CD8-positive, alpha-beta memory T cell (primary cell): ENCODE data around the gene PALM3. TPM values are rescaled to one million over a fixed set of nuclear protein-coding genes. Genes with fewer than 3 reads are reported as not detected.

Experiments
- CTCF ChIA-PET: fragments of 350-600 bp; sonication (Branson Sonifier 250); formaldehyde crosslinking; loops from one replicate; lab custom pipeline; 2021; ENCODE audit warnings: antibody characterized with exemption; lab: Charles Lee
- POLR2A ChIA-PET: fragments of 350-600 bp; sonication (Branson Sonifier 250); formaldehyde crosslinking; loops from one replicate; lab custom pipeline; 2021; ENCODE audit warnings: antibody characterized with exemption; lab: Charles Lee
- DNase-seq, 5 donors: peaks; one replicate each; pipeline versions ENCODE4 v3.0.0 to v3.0.0-alpha.2; 2020 to 2022; ENCODE audit warnings: mixed read lengths in 1 of 5
- H3K27ac ChIP-seq: one replicate; pipeline ENCODE4 v1.7.0; 2013; ENCODE audit warnings: low read depth, mild to moderate bottlenecking, low read length, moderate library complexity
- H3K27me3 ChIP-seq: 2 replicates; pipeline ENCODE4 v1.7.0; 2013; ENCODE audit warnings: low read length, mild to moderate bottlenecking; ENCODE audit not compliant: insufficient read depth, poor library complexity, severe bottlenecking
- H3K36me3 ChIP-seq: 2 replicates; pipeline ENCODE4 v1.7.0; 2013; ENCODE audit warnings: mild to moderate bottlenecking, low read length, moderate library complexity; ENCODE audit not compliant: insufficient read depth
- H3K4me1 ChIP-seq: 2 replicates; pipeline ENCODE4 v1.7.0; 2013; ENCODE audit warnings: mild to moderate bottlenecking, low read length, moderate library complexity; ENCODE audit not compliant: insufficient read depth
- H3K4me3 ChIP-seq: 2 replicates; pipeline ENCODE4 v1.7.0; 2013; ENCODE audit warnings: mild to moderate bottlenecking, low read length
- H3K9me3 ChIP-seq: 2 replicates; pipeline ENCODE4 v1.7.0; 2013; ENCODE audit warnings: mild to moderate bottlenecking, low read length
- H3K27ac Mint-ChIP-seq, 8 donors: one replicate each; pipeline ENCODE4 v1.8.0; 2020 to 2021; ENCODE audit warnings: mixed read lengths in 8 of 8, mild to moderate bottlenecking in 6 of 8, inconsistent platforms in 3 of 8, moderate library complexity in 3 of 8
- H3K27me3 Mint-ChIP-seq, 2 donors: one replicate each; pipeline ENCODE4 v1.8.0; 2020 to 2021; ENCODE audit warnings: mixed read lengths in 2 of 2, mild to moderate bottlenecking in 1 of 2, moderate library complexity in 1 of 2
- H3K36me3 Mint-ChIP-seq, 3 donors: one replicate each; pipeline ENCODE4 v1.8.0; 2020 to 2021; ENCODE audit warnings: mixed read lengths in 3 of 3, inconsistent platforms in 1 of 3, mild to moderate bottlenecking in 1 of 3
- H3K4me1 Mint-ChIP-seq, 3 donors: one replicate each; pipeline ENCODE4 v1.8.0; 2020 to 2021; ENCODE audit warnings: mixed read lengths in 3 of 3, inconsistent platforms in 1 of 3, mild to moderate bottlenecking in 1 of 3
- H3K4me3 Mint-ChIP-seq, 7 donors: one replicate each; pipeline ENCODE4 v1.8.0; 2020 to 2021; ENCODE audit warnings: mixed read lengths in 7 of 7, mild to moderate bottlenecking in 6 of 7, moderate library complexity in 4 of 7, inconsistent platforms in 2 of 7
- H3K9me3 Mint-ChIP-seq, 5 donors: one replicate each; pipeline ENCODE4 v1.8.0; 2020 to 2022; ENCODE audit warnings: mixed read lengths in 5 of 5, mild to moderate bottlenecking in 3 of 5, moderate library complexity in 2 of 5, inconsistent platforms in 1 of 5
- polyA plus RNA-seq: library from polyadenylated mRNA; unstranded; fragments of 300-500 nt; fragmentation: Illumina TruSeq; gene quantifications from one replicate; pipeline ENCODE4 v1.2.3, GENCODE V29; 2021
- total RNA-seq, 2 experiments: library from RNA; stranded (reverse); gene quantifications; one replicate each; pipeline ENCODE4 v1.2.3, GENCODE V29; 2021

The PALM3 gene
- total and polyA plus RNA-seq, 3 experiments from 2014 or later = not detected

DNA sequence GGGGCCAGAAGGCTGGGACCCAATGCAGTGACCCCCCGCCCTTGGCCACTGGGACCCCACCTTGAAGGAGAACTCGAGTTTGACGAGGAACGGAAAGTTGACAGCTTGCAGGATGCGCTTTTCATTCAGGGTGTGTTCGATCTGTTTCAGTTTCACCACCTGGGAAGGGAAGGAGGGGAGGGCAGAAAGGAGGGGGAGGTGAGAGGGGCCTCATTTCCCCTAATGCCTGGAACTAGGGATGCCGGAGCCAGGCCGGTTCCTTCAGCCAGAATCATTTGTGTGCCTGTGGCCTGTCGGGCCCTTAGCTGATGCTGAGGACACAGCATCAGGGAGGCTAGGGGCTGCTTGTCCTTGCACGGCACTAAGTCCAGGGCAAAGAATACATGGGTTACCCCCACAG lies 40.9 kb upstream of the PALM3 start:
- H3K36me3 ChIP-seq = peaks cover 11% of the 10 kb centered on the region
- CTCF ChIA-PET = interaction anchor here (1.5 kb wide), 1 partner anchor 34 kb away, joined by 4 read pairs; the partner anchor contains the start of gene ASF1B
- Mint-ChIP-seq H3K27me3 (no peaks in the 10 kb centered on the region), H3K9me3 (no peaks in the 10 kb centered on the region), H3K27ac (no peak overlapping the region), H3K4me3 (no peak overlapping the region), H3K36me3 (peaks cover 5 to 54% (median 6%) of the 10 kb centered on the region in 3 donors), H3K4me1 (no peaks in the 10 kb centered on the region)
- H3K9me3 ChIP-seq = no peaks in the 10 kb centered on the region
- POLR2A ChIA-PET = no interaction called here
- no peak for DNase-seq
- H3K27me3 ChIP-seq = no peaks in the 10 kb centered on the region
- H3K4me3 ChIP-seq = no peak overlapping the region
- no peaks in the 10 kb centered on the region for H3K4me1 ChIP-seq
- H3K27ac ChIP-seq = no peak overlapping the region

DNA sequence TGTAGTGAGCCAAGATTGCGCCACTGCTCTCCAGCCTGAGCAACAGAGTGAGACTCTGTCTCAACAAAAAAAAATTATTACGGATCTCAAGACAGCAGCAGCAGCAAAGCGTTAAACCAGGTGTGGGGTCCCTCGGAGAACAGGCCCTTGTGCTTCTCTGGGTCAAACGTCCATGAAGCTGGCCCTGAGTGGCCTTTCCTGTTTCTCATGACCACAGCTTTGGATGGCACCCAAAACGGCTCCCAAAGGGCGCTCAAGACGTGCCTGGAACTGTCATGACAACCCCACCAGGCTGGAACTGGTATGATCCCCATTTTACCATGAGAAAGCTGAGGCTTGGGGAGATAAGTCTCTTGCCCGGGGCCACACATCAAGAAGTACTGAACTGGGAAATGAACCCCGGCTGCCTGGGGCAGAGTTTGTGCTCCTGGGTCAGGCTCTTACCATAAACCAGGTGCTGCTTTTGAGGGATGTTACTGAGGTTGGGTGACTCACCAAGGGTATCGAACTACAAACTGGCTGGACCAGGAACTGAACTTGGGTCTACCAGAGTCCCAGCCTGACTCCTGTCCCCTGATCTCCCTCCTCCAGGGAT lies 40.3 kb upstream of the PALM3 start:
- POLR2A ChIA-PET = no interaction called here
- DNase-seq = no peak
- Histone ChIP-seq H3K36me3 (peaks cover 11% of the 10 kb centered on the region), H3K9me3 (no peaks in the 10 kb centered on the region), H3K27me3 (no peaks in the 10 kb centered on the region), H3K4me1 (no peaks in the 10 kb centered on the region), H3K4me3 (no peak overlapping the region), H3K27ac (no peak overlapping the region)
- H3K4me3 Mint-ChIP-seq = no peak overlapping the region
- peaks cover 5 to 58% (median 6%) of the 10 kb centered on the region in 3 donors for H3K36me3 Mint-ChIP-seq
- H3K4me1 Mint-ChIP-seq = no peaks in the 10 kb centered on the region
- H3K27me3 Mint-ChIP-seq = no peaks in the 10 kb centered on the region
- CTCF ChIA-PET = interaction anchor here (1.5 kb wide), 1 partner anchor 35 kb away, joined by 4 read pairs; the partner anchor contains the start of gene ASF1B
- peak overlapping the region in 1 of 8 donors; percentile 17 for H3K27ac Mint-ChIP-seq
- no peaks in the 10 kb centered on the region for H3K9me3 Mint-ChIP-seq

DNA sequence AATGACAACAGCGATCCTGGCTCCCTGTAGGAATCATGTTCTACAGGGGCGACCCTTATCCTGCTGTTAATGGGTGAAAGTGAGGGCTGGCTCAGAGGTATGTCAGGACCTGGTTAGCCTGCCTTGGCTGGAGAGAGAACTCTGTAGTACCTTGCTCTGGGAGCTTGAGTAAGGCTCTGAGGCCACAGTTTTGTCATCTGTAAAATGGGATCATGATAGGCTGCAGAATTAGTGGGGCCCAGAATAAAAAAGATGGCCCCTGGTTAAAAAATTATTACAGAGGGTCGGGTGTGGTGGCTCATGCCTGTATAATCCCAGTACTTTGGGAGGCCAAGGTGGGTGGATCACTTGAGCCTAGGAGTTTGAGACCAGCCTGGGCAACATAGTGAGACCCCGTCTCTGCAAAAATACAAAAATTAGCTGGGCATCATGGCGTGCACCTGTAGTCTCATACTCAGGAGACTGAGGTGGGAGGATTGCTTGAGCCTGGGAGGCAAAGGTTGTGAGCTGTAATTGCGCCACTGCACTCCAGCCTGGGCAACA lies 39.2 kb upstream of the PALM3 start:
- Histone ChIP-seq H3K4me3 (no peak overlapping the region), H3K9me3 (no peaks in the 10 kb centered on the region), H3K36me3 (peaks cover 11% of the 10 kb centered on the region), H3K4me1 (no peaks in the 10 kb centered on the region), H3K27me3 (no peaks in the 10 kb centered on the region), H3K27ac (no peak overlapping the region)
- Mint-ChIP-seq H3K9me3 (no peaks in the 10 kb centered on the region), H3K27me3 (no peaks in the 10 kb centered on the region), H3K4me1 (no peaks in the 10 kb centered on the region), H3K27ac (no peak overlapping the region), H3K4me3 (no peak overlapping the region), H3K36me3 (peaks cover 5 to 57% (median 9%) of the 10 kb centered on the region in 3 donors)
- DNase-seq = no peak
- POLR2A ChIA-PET = no interaction called here
- CTCF ChIA-PET = no interaction called here

DNA sequence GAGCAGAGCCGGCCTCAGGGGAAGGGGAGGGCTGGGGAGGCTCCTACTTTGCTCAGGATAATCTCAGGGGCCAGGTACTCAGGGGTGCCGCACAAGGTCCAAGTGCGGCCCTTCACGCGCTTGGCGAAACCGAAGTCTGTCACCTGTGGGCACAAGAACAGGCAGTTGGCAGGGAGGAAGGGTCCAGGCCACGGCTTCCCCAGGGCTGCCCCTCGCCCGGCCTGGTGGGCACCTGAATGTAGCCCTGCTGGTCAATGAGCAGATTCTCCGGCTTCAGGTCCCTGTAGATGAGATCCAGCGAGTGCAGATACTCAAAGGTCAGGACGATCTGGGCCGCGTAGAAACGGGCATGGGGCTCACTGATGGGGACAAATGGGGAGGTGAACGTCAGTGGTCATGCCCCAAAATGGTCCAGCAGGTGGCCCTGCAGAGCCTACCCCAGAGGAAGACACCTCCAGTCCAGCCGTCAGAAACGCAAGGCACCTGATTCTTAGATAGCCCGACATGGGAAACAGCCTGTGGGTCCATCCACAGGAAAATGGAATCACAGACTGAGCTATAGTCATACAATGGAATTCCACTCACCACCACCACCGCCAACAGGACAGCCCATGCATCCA lies 35.8 kb upstream of the PALM3 start:
- Histone ChIP-seq H3K4me1 (no peaks in the 10 kb centered on the region), H3K27me3 (no peaks in the 10 kb centered on the region), H3K36me3 (peaks cover 10% of the 10 kb centered on the region), H3K27ac (no peak overlapping the region), H3K4me3 (no peak overlapping the region), H3K9me3 (no peaks in the 10 kb centered on the region)
- H3K4me3 Mint-ChIP-seq = peak overlapping the region in 1 of 7 donors; percentile 38
- peaks cover 0 to 5% (median 1%) of the 10 kb centered on the region in 3 donors for H3K4me1 Mint-ChIP-seq
- peaks cover 0 to 7% (median 0%) of the 10 kb centered on the region in 5 donors for H3K9me3 Mint-ChIP-seq
- no peaks in the 10 kb centered on the region for H3K27me3 Mint-ChIP-seq
- no peak for DNase-seq
- peaks cover 5 to 36% (median 6%) of the 10 kb centered on the region in 3 donors for H3K36me3 Mint-ChIP-seq
- no peak overlapping the region for H3K27ac Mint-ChIP-seq
- POLR2A ChIA-PET = no interaction called here
- CTCF ChIA-PET = interaction anchor here (1.4 kb wide), 1 partner anchor 39 kb away, joined by 5 read pairs; no protein-coding TSS in a partner anchor

DNA sequence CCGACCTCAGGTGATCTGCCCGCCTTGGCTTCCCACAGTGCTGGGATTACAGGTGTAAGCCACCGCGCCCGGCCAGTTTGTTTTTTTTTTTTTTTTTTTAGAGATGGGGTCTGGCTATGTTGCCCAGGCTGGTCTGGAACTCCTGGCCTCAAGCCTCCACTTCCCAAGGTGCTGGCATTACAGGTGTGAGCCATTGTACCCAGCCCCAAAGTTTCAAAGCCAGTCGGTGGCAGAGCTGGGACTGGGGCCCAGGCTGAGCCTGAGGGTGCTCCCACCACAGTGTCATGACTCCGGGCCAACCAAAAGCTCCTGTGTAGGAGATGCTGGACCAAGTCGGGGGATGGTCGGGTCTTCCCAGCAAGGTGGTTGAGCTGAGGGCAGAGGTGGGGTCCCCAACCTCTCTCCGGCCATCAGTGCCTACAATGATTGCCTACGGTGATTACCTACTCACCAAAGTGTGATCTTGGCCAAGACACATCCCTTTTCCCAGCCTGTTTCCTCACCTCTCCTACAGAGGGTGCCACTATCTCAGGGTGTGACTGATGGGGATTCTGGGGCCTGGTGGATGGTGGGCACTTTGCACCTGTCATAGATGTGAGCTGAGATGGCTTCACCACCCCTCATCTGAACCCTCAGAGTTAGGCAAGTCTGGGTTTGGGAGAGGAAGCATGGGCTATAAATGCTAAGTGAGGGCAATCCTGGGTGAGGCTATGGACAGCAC lies 34.6 kb upstream of the PALM3 start:
- H3K4me3 ChIP-seq = no peak overlapping the region
- no peaks in the 10 kb centered on the region for H3K9me3 ChIP-seq
- H3K27ac ChIP-seq = no peak overlapping the region
- peaks cover 0 to 7% (median 0%) of the 10 kb centered on the region in 5 donors for H3K9me3 Mint-ChIP-seq
- CTCF ChIA-PET = interaction anchor here (0.6 to 1.5 kb wide), 4 partner anchors 11 to 437 kb away, joined by 3 to 4 read pairs (median 3); partner anchors contain the start of gene ASF1B
- H3K27ac Mint-ChIP-seq = no peak overlapping the region
- H3K36me3 Mint-ChIP-seq = peaks cover 5 to 30% (median 6%) of the 10 kb centered on the region in 3 donors
- H3K36me3 ChIP-seq = peaks cover 4% of the 10 kb centered on the region
- peaks cover 6 to 13% (median 9%) of the 10 kb centered on the region in 3 donors for H3K4me1 Mint-ChIP-seq
- peaks cover 8% of the 10 kb centered on the region for H3K4me1 ChIP-seq
- peaks cover 0 to 1% of the 10 kb centered on the region in 2 donors for H3K27me3 Mint-ChIP-seq
- POLR2A ChIA-PET = interaction anchor here (0.7 to 0.8 kb wide), 2 partner anchors 10 to 20 kb away, joined by 3 read pairs; no protein-coding TSS in a partner anchor
- no peak overlapping the region for H3K4me3 Mint-ChIP-seq
- no peak for DNase-seq
- H3K27me3 ChIP-seq = no peaks in the 10 kb centered on the region

DNA sequence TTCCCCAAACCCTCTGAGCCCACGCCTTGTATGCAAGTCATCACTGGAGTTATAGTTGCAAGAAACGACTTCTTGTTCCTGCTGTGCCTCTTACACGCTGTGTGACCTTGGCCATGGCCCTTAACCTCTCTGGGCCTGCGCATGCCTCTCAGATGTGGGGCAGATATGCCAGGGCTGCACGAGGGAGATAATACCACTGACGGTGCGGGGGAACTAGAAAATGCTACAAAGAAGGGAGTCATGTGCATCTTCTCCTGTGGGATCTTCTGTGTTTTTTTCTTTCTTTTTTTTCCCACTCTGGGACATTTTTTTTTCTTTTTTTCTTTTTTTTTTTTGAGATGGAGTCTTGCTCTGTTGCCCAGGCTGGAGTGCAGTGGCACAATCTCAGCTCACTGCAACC lies 33.0 kb upstream of the PALM3 start:
- Histone ChIP-seq H3K27me3 (no peaks in the 10 kb centered on the region), H3K4me3 (no peak overlapping the region), H3K27ac (no peak overlapping the region), H3K36me3 (no peaks in the 10 kb centered on the region), H3K9me3 (no peaks in the 10 kb centered on the region), H3K4me1 (peaks cover 8% of the 10 kb centered on the region)
- CTCF ChIA-PET = interaction anchor here (1.5 to 2.8 kb wide), 3 partner anchors 12 to 41 kb away, joined by 3 to 12 read pairs (median 3); partner anchors contain the start of gene ASF1B
- peaks cover 6 to 15% (median 10%) of the 10 kb centered on the region in 3 donors for H3K4me1 Mint-ChIP-seq
- peak overlapping the region in 1 of 7 donors; percentile 26 for H3K4me3 Mint-ChIP-seq
- DNase-seq = no peak
- peaks cover 0 to 22% (median 2%) of the 10 kb centered on the region in 3 donors for H3K36me3 Mint-ChIP-seq
- peak overlapping the region in 3 of 8 donors; percentile 2 to 93 (median 65) for H3K27ac Mint-ChIP-seq
- H3K27me3 Mint-ChIP-seq = peaks cover 0 to 4% of the 10 kb centered on the region in 2 donors
- peaks cover 0 to 7% (median 0%) of the 10 kb centered on the region in 5 donors for H3K9me3 Mint-ChIP-seq
- POLR2A ChIA-PET = interaction anchor here (1.3 kb wide), 1 partner anchor 14 kb away, joined by 4 read pairs; no protein-coding TSS in a partner anchor

DNA sequence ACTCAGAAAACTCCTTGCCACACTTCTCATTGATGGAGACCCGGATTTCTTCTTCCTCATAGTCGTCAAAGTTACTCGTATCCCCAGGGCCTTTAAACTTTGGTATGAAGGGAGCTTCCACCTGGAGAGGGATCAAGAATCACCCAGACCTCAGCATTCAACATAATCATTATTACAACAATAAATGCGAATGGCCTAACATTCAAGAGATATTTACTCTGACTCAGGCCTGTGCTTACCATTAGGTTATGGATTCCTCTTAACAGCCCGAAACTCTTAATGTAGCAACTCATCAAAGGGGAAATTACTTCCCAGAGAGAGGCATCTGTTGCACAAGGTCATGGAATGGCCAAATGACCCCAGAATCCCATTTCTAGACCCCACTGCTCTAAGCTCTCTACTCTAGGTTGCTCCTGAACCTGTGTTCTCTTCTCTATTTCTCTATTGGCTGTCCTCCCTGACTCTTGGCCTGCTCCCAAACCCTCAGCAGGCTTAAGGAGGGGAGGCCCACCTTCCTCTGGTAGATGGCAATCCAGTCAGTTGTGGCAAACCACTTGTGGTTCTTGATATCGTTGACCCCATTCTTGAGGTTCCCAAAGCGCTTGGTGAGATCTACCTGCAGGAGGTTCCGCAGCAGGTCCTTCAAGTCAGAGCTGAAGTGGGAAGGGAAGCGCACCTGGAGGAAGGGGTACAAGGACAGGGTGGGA lies 31.4 kb upstream of the PALM3 start:
- peaks cover 14% of the 10 kb centered on the region for H3K4me1 ChIP-seq
- H3K27me3 ChIP-seq = no peaks in the 10 kb centered on the region
- no peak for DNase-seq
- H3K4me3 Mint-ChIP-seq = peak overlapping the region; percentile 42 to 70 (median 63)
- peaks cover 0 to 7% (median 0%) of the 10 kb centered on the region in 5 donors for H3K9me3 Mint-ChIP-seq
- ChIA-PET CTCF (interaction anchor here (1.5 to 2.8 kb wide), 3 partner anchors 23 to 43 kb away, joined by 3 to 12 read pairs (median 3); partner anchors contain the start of gene ASF1B), POLR2A (interaction anchor here (0.7 to 1.3 kb wide), 2 partner anchors 12 to 1456 kb away, joined by 3 to 4 read pairs; no protein-coding TSS in a partner anchor)
- no peaks in the 10 kb centered on the region for H3K9me3 ChIP-seq
- peaks cover 0 to 31% (median 7%) of the 10 kb centered on the region in 3 donors for H3K36me3 Mint-ChIP-seq
- peak overlapping the region in 5 of 8 donors; percentile 0 to 88 (median 63) for H3K27ac Mint-ChIP-seq
- H3K4me3 ChIP-seq = no peak overlapping the region
- peaks cover 0 to 4% of the 10 kb centered on the region in 2 donors for H3K27me3 Mint-ChIP-seq
- H3K27ac ChIP-seq = no peak overlapping the region
- H3K4me1 Mint-ChIP-seq = peaks cover 10 to 23% (median 13%) of the 10 kb centered on the region in 3 donors
- no peaks in the 10 kb centered on the region for H3K36me3 ChIP-seq
